Fibroblast of lung (primary cell): ENCODE data around the gene ZPR1. TPM values are rescaled to one million over a fixed set of nuclear protein-coding genes. Genes with fewer than 3 reads are reported as not detected.
A peak's percentile ranks its signal among the peaks of the same experiment; 100 is the strongest.

Experiments
- DNase-seq, 2 donors: peaks; one replicate each; pipeline versions ENCODE4 v3.0.0 to v3.0.0-alpha.2; 2010; ENCODE audit warnings: low read depth in 2 of 2
- H2AFZ ChIP-seq: 2 replicates; pipeline ENCODE4 v1.5.1; 2012; ENCODE audit warnings: low read length, control low read depth, inconsistent platforms
- H3K27ac ChIP-seq: 2 replicates; pipeline ENCODE4 v1.5.1; 2011; ENCODE audit warnings: low read length, control low read depth; ENCODE audit not compliant: insufficient read depth
- H3K27me3 ChIP-seq: 2 replicates; pipeline ENCODE4 v1.5.1; 2011; ENCODE audit warnings: mild to moderate bottlenecking, low read length; ENCODE audit not compliant: control insufficient read depth, insufficient read depth
- H3K36me3 ChIP-seq: 2 replicates; pipeline ENCODE4 v1.5.1; 2011; ENCODE audit warnings: low read length; ENCODE audit not compliant: control insufficient read depth, insufficient read depth
- H3K4me1 ChIP-seq: 2 replicates; pipeline ENCODE4 v1.5.1; 2011; ENCODE audit warnings: low read length; ENCODE audit not compliant: control insufficient read depth, insufficient read depth; ENCODE audit errors: extremely low read depth
- H3K4me2 ChIP-seq: 2 replicates; pipeline ENCODE4 v1.5.1; 2011; ENCODE audit warnings: low read length, control low read depth; ENCODE audit not compliant: insufficient read depth; ENCODE audit errors: extremely low read depth
- H3K4me3 ChIP-seq, 4 experiments: fragments of 200-600 bp in 1 of 4; sonication (generic) in 1 of 4; replicated peaks in 1 of 4; 2 replicates each; pipeline ENCODE4 v1.5.1; 2011 to 2016; ENCODE audit warnings: low read length in 4 of 4, low read depth in 3 of 4, mild to moderate bottlenecking in 3 of 4, control low read depth in 2 of 4, inconsistent platforms in 1 of 4, mixed read lengths in 1 of 4; ENCODE audit not compliant: insufficient read depth in 1 of 4; ENCODE audit errors: control extremely low read depth in 1 of 4
- H3K79me2 ChIP-seq: 2 replicates; pipeline ENCODE4 v1.5.1; 2012; ENCODE audit warnings: mild to moderate bottlenecking, low read length, inconsistent platforms; ENCODE audit not compliant: control insufficient read depth, insufficient read depth
- H3K9ac ChIP-seq: 2 replicates; pipeline ENCODE4 v1.5.1; 2011; ENCODE audit warnings: mild to moderate bottlenecking, low read length, control low read depth; ENCODE audit not compliant: insufficient read depth
- H3K9me3 ChIP-seq: 2 replicates; pipeline ENCODE4 v1.5.1; 2012; ENCODE audit warnings: low read depth, low read length; ENCODE audit not compliant: control insufficient read depth, insufficient read depth
- H4K20me1 ChIP-seq: 2 replicates; pipeline ENCODE4 v1.5.1; 2011; ENCODE audit warnings: low read length; ENCODE audit not compliant: control insufficient read depth, insufficient read depth; ENCODE audit errors: extremely low read depth
- EZH2 ChIP-seq: IDR thresholded peaks from 2 replicates; pipeline ENCODE4 v1.5.1; 2012; ENCODE audit warnings: low read length, control low read depth, mild to moderate bottlenecking; ENCODE audit errors: missing control alignments
- polyA plus RNA-seq, 2 donors: library from polyadenylated mRNA; depleted of rRNA in 1 of 2; stranded (reverse) in 1 of 2; unstranded in 1 of 2; fragments of >200 nt; gene quantifications; 2 replicates each; pipeline ENCODE4 v1.2.1, GENCODE V29; 2011 to 2012; ENCODE audit warnings: missing spikeins in 1 of 2
- total RNA-seq: library from RNA; depleted of rRNA; stranded (reverse); fragments of >200 nt; gene quantifications from 2 replicates; pipeline ENCODE4 v1.2.1, GENCODE V29; 2014
- TF ChIP-seq, protein P1 (sequence below), 2 donors: IDR thresholded peaks in 1 of 2; conservative IDR thresholded peaks in 1 of 2; 1 replicate in 1 of 2; 2 replicates in 1 of 2; pipeline ENCODE4 v1.5.1; 2011 to 2012; ENCODE audit warnings: low read length in 2 of 2, control low read depth in 1 of 2, inconsistent platforms in 1 of 2, low read depth in 1 of 2, mild to moderate bottlenecking in 1 of 2

ZPR1 gene
- total and polyA plus RNA-seq, 2 donors (not counting 1 experiment from before 2014, with no cell fraction given), result 28.4 to 56.4 TPM

DNA sequence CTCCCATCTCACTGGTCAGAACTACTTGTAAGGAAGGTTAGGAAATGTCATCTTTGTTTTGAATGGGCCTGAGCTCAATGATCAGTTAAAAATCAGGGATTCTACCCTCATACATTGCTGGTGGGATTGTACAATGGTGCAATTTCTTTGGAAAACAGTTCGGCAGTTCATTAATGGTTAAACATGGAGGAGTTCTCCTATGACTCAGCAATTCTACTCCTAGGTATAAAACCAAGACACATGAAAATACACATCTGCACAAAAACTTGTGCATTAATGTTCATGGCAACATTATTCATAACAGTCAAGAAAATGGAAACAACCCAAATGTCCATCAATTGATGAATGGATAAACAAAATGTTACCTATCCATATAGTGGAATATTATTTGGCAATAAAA lies 8.7 kb upstream of the ZPR1 start:
- TF ChIP-seq EZH2, result no peak
- TF ChIP-seq, protein P1, sequence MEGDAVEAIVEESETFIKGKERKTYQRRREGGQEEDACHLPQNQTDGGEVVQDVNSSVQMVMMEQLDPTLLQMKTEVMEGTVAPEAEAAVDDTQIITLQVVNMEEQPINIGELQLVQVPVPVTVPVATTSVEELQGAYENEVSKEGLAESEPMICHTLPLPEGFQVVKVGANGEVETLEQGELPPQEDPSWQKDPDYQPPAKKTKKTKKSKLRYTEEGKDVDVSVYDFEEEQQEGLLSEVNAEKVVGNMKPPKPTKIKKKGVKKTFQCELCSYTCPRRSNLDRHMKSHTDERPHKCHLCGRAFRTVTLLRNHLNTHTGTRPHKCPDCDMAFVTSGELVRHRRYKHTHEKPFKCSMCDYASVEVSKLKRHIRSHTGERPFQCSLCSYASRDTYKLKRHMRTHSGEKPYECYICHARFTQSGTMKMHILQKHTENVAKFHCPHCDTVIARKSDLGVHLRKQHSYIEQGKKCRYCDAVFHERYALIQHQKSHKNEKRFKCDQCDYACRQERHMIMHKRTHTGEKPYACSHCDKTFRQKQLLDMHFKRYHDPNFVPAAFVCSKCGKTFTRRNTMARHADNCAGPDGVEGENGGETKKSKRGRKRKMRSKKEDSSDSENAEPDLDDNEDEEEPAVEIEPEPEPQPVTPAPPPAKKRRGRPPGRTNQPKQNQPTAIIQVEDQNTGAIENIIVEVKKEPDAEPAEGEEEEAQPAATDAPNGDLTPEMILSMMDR (conservative IDR thresholded peaks at IDR 0.05 in 1 of 2, IDR thresholded peaks at IDR 0.05 in 1 of 2; ENCODE audit: low read depth in 1 of 2, low read length in 2 of 2), result no peak
- Histone ChIP-seq H3K4me3 (no peak overlapping the region), H2AFZ (no peak overlapping the region), H3K79me2 (no peaks in the 10 kb centered on the region), H3K36me3 (no peaks in the 10 kb centered on the region), H4K20me1 (no peaks in the 10 kb centered on the region), H3K27me3 (no peaks in the 10 kb centered on the region), H3K27ac (no peak overlapping the region), H3K4me2 (no peak overlapping the region), H3K4me1 (peaks cover 9% of the 10 kb centered on the region), H3K9me3 (no peaks in the 10 kb centered on the region), H3K9ac (no peak overlapping the region)
- no peak for DNase-seq

DNA sequence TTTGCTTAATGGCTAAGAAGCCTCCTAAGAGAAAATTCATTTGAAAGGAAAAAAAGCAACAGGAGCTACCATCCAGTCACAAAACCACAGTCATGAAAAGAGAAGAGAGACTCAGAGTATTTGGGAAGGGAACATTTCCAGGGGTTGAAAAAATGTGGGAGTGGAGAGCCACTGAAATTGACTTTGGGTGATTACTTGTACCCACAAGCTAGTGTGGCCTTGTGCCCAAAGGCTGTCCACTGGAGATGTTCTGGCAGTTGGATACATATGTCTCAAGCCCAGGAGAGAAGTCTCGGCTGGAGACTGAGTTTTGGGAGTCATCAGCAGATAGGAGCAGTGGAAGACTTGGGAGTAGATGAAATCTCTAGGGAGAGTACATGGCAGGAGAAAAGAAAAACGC lies 7.0 kb upstream of the ZPR1 start:
- Histone ChIP-seq H3K4me1 (peaks cover 9% of the 10 kb centered on the region), H3K79me2 (no peaks in the 10 kb centered on the region)
- TF ChIP-seq, protein P1 (conservative IDR thresholded peaks at IDR 0.05 in 1 of 2, IDR thresholded peaks at IDR 0.05 in 1 of 2; ENCODE audit: low read depth in 1 of 2, low read length in 2 of 2), result no peak
- TF ChIP-seq EZH2, result no peak

DNA sequence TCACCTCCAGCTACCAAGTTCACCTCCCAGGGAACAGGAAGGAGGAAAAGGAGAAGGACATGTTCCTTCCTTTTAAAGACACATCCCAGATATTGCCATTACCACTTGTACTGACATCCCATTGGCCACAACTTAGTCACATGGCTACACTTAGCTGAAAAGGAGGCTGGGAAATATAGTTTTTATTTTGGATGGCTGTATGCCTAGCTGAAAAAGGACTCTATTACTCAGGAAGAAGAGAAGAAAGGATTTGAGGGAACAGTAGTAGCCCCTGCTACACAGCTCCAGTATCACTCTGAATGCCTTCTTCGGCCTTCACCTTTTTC lies 5.9 kb upstream of the ZPR1 start:
- Histone ChIP-seq H3K27ac (no peak overlapping the region), H3K4me3 (no peak overlapping the region), H3K27me3 (no peaks in the 10 kb centered on the region), H3K4me2 (no peak overlapping the region), H3K9me3 (no peaks in the 10 kb centered on the region), H3K79me2 (no peaks in the 10 kb centered on the region), H4K20me1 (no peaks in the 10 kb centered on the region), H3K9ac (no peak overlapping the region), H3K36me3 (no peaks in the 10 kb centered on the region), H3K4me1 (peaks cover 9% of the 10 kb centered on the region), H2AFZ (peak overlapping the region; percentile 39)
- TF ChIP-seq, protein P1 (conservative IDR thresholded peaks at IDR 0.05 in 1 of 2, IDR thresholded peaks at IDR 0.05 in 1 of 2; ENCODE audit: low read depth in 1 of 2, low read length in 2 of 2), result no peak
- no peak for TF ChIP-seq EZH2
- DNase-seq, result peak in 1 of 2 donors; percentile 34

More for the DNA sequence above, 7.0 kb upstream of the ZPR1 start:
- Histone ChIP-seq H3K9ac (no peak overlapping the region), H3K4me2 (no peak overlapping the region), H4K20me1 (no peaks in the 10 kb centered on the region), H3K9me3 (no peaks in the 10 kb centered on the region), H2AFZ (no peak overlapping the region), H3K27me3 (no peaks in the 10 kb centered on the region), H3K27ac (no peak overlapping the region), H3K36me3 (no peaks in the 10 kb centered on the region), H3K4me3 (no peak overlapping the region)
- no peak for DNase-seq
